Panc1 (cell line): ENCODE data around the gene ROR1. TPM values are rescaled to one million over a fixed set of nuclear protein-coding genes. Genes with fewer than 3 reads are reported as not detected.

Experiments
- ATAC-seq: fragments of 200-7000 bp; cut with Tn5 transposase; 2 replicates; pipeline ENCODE4 v1.9.1; 2020; ENCODE audit warnings: mild to moderate bottlenecking, moderate library complexity
- BruUV-seq: library from RNA; stranded (reverse); fragments of 400-500 nt; replicated peaks from 2 replicates; lab custom pipeline; 2021; lab: Mats Ljungman, UMichigan
- CTCF ChIA-PET: fragments of 300-600 bp; sonication (Branson Sonifier 250); formaldehyde crosslinking; loops from one replicate; lab custom pipeline; 2022; ENCODE audit warnings: antibody characterized with exemption; lab: Charles Lee
- POLR2A ChIA-PET: fragments of 300-600 bp; sonication (Branson Sonifier 250); formaldehyde crosslinking; loops from one replicate; lab custom pipeline; 2022; ENCODE audit warnings: antibody characterized with exemption; lab: Charles Lee
- DNase-seq: peaks from one replicate; pipeline ENCODE4 v3.0.0-alpha.2; 2010; ENCODE audit warnings: low read depth, low spot score
- H3K27ac ChIP-seq: 2 replicates; pipeline ENCODE4 v1.5.1; 2011; ENCODE audit warnings: mild to moderate bottlenecking, low read length, inconsistent platforms
- H3K27me3 ChIP-seq: fragments of 200-500 bp; sonication (Bioruptor generic); 2 replicates; pipeline ENCODE4 v1.6.0; 2014; ENCODE audit warnings: low read length, inconsistent platforms; ENCODE audit not compliant: control insufficient read depth, insufficient read depth
- H3K36me3 ChIP-seq: fragments of 200-500 bp; sonication (Bioruptor generic); 2 replicates; pipeline ENCODE4 v1.5.1; 2014; ENCODE audit warnings: inconsistent platforms, mild to moderate bottlenecking, low read length, moderate library complexity; ENCODE audit not compliant: control insufficient read depth, insufficient read depth
- H3K4me1 ChIP-seq: 2 replicates; pipeline ENCODE4 v1.5.1; 2011; ENCODE audit warnings: inconsistent platforms, mild to moderate bottlenecking, low read length, moderate library complexity; ENCODE audit not compliant: control insufficient read depth, insufficient read depth
- H3K4me3 ChIP-seq, 2 experiments: 2 replicates each; pipeline ENCODE4 v1.5.1; 2011 to 2012; ENCODE audit warnings: low read depth in 2 of 2, low read length in 2 of 2, mild to moderate bottlenecking in 2 of 2, inconsistent platforms in 1 of 2, moderate library complexity in 1 of 2
- H3K9me3 ChIP-seq: fragments of 200-500 bp; sonication (Bioruptor generic); 2 replicates; pipeline ENCODE4 v1.5.1; 2014; ENCODE audit warnings: low read depth, mild to moderate bottlenecking, inconsistent platforms, low read length, moderate library complexity; ENCODE audit not compliant: control insufficient read depth, insufficient read depth
- CTCF ChIP-seq: fragments of 450-650 bp; IDR thresholded peaks from 2 replicates; pipeline ENCODE4 v1.5.1; 2017; ENCODE audit warnings: mild to moderate bottlenecking
- POLR2AphosphoS5 ChIP-seq: IDR thresholded peaks from 2 replicates; pipeline ENCODE4 v1.6.1; 2012; ENCODE audit warnings: mild to moderate bottlenecking, low read depth, low read length, moderate library complexity
- REST ChIP-seq, 2 experiments: IDR thresholded peaks; 2 replicates each; pipeline ENCODE4 v1.6.1; 2011 to 2012; ENCODE audit warnings: low read depth in 2 of 2, control low read depth in 1 of 2, low read length in 1 of 2, mild to moderate bottlenecking in 1 of 2, moderate library complexity in 1 of 2; ENCODE audit not compliant: insufficient read depth in 1 of 2
- SIN3A ChIP-seq: IDR thresholded peaks from 2 replicates; pipeline ENCODE4 v1.6.1; 2012; ENCODE audit warnings: low read depth, mild to moderate bottlenecking, low read length, moderate library complexity, borderline replicate concordance; ENCODE audit not compliant: insufficient read depth
- TCF7L2 ChIP-seq: IDR thresholded peaks from 2 replicates; pipeline ENCODE4 v1.6.1; 2011; ENCODE audit warnings: mild to moderate bottlenecking, low read depth, low read length, inconsistent platforms
- in situ Hi-C: cut with HindIII; loops from 2 replicates; pipeline ENCODE4 v1.10.0; 2016; ENCODE audit warnings: low sequenced_read_pairs, low pct_unique_long_range_greater_than_20kb
- intact Hi-C: fragments of 100-400 bp; cut with micrococcal nuclease; formaldehyde crosslinking; loops from one replicate; pipeline ENCODE4 v1.10.0; 2022; ENCODE audit not compliant: unreplicated experiment
- total RNA-seq: library from RNA; stranded (reverse); gene quantifications from one replicate; pipeline ENCODE4 v1.2.1, GENCODE V29; 2021; ENCODE audit not compliant: unreplicated experiment

ROR1 gene
- total RNA-seq, 1 experiment from 2014 or later = 19.3 TPM

- intact Hi-C loops = no loop called here
- Histone ChIP-seq H3K4me3 (no peak overlapping the region), H3K9me3 (no peaks in the 10 kb centered on the region), H3K4me1 (0 out of 2 replicates have a peak, but pooled peaks cover 3% of the 10 kb centered on the region), H3K27me3 (no peaks in the 10 kb centered on the region), H3K27ac (no peak overlapping the region), H3K36me3 (no peaks in the 10 kb centered on the region)
- ChIA-PET CTCF (no interaction called here), POLR2A (no interaction called here)
- DNase-seq (no peak), ATAC-seq (no peak)
- in situ Hi-C loops = no loop called here
- TF ChIP-seq CTCF (no peak), SIN3A (no peak), REST (IDR thresholded peaks at IDR 0.05; ENCODE audit: insufficient read depth in 1 of 2, low read depth in 2 of 2, low read length in 1 of 2) (no peak), TCF7L2 (no peak), POLR2AphosphoS5 (no peak)
- no TSS peak for BruUV-seq
These were observed 195.7 kb downstream of the ROR1 start for GRCh38 chr1:63969441-63969901.

GRCh38 chr1:63971557-63971956 lies 197.7 kb downstream of the ROR1 start:
- in situ Hi-C loops (no loop called here), intact Hi-C loops (no loop called here)
- Histone ChIP-seq H3K27me3 (no peaks in the 10 kb centered on the region), H3K9me3 (no peaks in the 10 kb centered on the region), H3K27ac (no peak overlapping the region), H3K4me3 (no peak overlapping the region), H3K4me1 (0 out of 2 replicates have a peak, but pooled peaks cover under 1% of the 10 kb centered on the region), H3K36me3 (no peaks in the 10 kb centered on the region)
- ATAC-seq (no peak), DNase-seq (no peak)
- ChIA-PET CTCF (no interaction called here), POLR2A (no interaction called here)
- TF ChIP-seq REST (IDR thresholded peaks at IDR 0.05; ENCODE audit: insufficient read depth in 1 of 2, low read depth in 2 of 2, low read length in 1 of 2) (no peak), SIN3A (no peak), CTCF (no peak), TCF7L2 (no peak), POLR2AphosphoS5 (no peak)
- BruUV-seq = no TSS peak
